GM19239 (cell line): ENCODE data around the gene KRT6B.
"Not testable (repeated sequence)": the region's sequence is repeated elsewhere in the genome, so short reads cannot be mapped to it uniquely, and the experiment has no call there.

Experiments
- DNase-seq: peaks from one replicate; pipeline ENCODE4 v3.0.0; 2011; ENCODE audit warnings: low spot score; ENCODE audit not compliant: insufficient read length
- FAIRE-seq: peaks from 2 replicates; lab custom pipeline; 2011; peaks lifted over from hg19 to GRCh38; lab: Jason Lieb, UNC

KRT6B gene

DNA sequence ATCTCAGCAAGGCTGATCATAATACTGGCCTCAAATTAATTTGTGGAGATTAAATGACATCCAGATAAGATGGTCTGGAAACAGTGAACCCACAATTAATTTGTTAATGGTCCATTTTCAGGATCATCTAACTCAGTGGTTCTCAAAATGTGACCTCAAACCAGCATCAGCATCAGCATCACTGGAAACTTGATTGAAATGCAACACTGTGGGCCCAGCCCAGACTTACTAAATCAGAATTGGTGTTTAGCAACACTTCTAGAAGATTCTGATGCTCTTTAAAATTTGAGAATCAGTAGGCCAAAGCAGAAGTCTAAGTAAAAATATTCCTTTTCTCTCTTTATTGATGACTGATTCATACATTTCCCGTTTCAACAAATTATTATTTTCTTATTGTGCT is 35.2 kb downstream of the KRT6B start:
- no peak for DNase-seq
- no peak for FAIRE-seq

DNA sequence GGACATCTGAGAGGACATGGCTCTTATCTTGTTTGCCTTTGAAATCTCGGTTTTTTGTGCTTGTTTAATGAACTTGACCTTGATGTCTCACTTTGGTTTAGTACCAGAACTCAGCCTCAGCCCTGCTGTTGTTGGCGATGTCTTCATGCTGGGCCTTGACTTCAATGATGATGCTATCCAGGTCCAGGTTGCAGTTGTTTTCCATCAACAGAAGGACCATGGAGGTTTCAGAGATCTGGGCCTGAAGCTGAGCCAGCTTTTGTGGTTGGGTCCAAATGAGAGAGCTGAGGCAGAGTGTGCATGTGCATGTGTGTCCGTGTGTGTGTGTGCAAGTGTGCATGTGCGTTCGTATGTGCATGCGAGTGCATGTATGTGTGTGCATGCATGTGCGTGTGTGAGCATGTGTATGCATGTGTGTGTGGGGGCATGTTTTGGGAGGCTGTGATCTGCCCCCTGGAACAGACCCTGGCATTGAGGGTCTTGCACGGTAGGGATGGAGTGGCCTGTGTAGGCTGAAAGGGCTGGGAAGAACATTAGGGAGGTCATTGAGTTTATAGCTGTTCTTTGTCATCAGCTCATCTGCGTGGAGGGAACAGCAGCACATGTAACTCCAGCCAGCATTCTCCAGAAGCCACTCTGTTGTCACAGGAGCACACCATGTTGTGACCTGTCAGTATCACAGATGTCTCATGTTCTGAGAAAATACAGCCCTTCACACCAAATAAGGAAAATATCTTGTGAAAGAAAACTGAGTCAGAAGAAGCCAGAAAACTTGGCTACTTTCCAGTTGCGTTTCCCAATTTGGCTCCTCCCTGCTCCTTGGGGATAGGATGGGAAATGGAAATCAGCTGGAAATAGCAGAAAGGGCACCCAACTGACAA is 35.8 kb downstream of the KRT6B start:
- FAIRE-seq (no peak), DNase-seq (no peak)

DNA sequence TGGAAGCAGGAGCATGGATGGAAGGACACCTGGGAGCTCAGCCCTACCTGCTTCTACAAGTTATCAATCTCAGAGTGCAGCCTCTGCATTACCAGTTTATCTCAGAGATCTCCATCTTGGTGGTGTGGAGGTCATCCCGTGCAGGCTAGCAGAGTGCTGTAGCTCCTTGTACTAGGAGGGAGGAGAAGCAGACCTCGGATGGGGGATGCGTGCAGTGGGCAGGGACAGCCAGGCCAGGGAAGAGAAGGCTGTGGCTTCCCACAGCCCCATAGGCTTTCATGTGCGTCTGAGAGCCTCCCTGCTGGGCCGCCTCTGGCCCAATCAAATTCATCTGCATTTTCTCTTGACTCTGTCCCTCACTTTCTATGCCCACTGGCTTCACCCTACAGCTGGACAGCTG is 37.0 kb downstream of the KRT6B start:
- FAIRE-seq (no peak), DNase-seq (no peak)

DNA sequence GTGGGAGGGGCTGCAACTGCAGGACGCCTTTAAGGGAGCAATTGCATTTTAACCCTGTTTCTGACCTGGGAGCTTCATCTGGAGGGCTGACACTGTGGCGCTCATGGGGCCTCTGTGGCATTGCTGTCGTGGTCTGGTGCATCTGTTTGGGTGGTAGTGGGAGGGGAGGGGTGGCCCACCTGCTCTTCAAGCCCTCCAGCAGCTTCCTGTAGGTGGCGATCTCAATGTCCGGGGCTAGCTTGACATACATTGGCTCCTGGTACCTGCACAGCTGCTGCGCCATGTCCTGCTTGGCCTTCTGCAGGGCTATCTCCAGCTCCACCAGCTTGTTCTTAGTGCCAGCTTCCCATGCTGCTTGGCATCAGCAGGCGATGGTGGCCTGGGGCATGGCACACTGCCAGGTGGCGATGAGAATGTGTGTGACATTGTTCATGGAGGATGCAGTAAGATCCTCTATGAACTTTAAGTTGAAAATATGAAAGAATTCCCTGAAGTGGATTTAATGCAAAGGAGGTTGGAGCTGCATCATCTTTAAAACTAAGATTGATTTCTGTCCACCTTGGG is 38.1 kb downstream of the KRT6B start:
- DNase-seq, result no peak
- FAIRE-seq, result no peak

DNA sequence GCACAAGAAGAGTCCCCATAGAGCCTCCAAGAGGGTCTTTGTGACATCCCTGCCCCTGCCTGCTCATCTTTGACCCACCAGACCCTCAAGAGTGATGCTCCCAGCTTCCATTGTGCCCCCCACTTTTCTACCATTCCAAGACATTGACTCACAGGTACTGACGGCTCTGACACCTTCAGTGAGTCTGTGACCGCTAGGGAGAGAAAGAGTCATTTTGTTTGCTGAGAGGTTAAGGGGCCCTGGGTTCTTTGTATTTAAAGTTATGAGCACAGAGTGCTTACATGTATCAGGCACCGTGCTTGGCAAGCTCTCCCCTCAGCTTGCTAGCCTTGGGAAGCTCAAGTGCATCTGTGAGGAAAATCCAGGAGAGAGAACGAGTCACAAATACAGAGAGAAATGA is 38.7 kb downstream of the KRT6B start:
- DNase-seq, result no peak
- no peak for FAIRE-seq

DNA sequence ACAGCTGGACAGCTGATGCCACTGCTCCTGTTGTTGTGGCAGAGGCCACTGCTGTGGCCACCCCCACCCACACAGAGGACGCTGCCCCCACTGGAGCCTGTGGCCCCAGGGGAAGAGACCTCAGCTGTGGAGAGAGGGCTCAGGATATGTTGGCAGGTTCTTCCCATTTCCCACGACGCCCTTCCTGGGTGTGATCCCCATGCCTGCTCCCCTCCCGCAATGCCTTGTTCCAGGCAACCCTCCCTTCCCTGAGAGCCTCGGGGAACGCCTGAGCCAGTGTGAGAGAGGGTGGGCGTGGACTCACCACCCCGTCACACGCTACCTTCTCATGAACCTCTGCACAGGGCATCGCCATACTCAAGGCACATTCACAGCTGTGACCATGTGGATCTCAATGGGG is 40.1 kb downstream of the KRT6B start:
- no peak for FAIRE-seq
- DNase-seq, result no peak

DNA sequence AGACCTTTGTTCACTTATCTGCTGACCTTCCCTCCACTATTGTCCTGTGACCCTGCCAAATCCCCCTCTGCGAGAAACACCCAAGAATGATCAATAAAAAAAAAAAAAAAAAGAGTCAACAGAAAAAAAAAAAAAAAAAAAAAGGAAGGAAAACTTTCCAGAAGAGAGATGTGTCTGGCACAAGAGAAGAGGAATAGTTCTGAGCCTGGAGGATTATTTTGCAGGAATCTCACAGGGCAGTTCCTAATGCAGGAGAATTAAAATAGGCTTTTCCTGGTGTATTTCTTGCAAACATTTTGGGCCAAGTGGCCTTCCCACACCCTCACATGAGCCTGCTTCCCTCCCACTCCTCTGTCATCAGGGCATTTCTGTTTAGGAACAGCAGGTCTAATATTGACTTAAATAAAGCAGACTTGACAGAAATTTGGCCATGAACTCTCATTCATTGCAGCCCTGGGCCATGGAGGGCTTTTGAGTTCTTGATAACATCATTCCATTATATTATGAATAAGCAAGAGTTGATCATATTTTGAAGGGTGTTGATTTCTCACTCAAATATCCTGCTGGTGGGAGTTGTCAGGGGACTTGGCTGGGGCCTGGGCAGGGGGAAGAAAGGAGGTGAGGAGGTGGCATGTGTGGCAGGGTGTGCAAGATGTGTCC is 41.2 kb downstream of the KRT6B start:
- not testable (repeated sequence) for FAIRE-seq

DNA sequence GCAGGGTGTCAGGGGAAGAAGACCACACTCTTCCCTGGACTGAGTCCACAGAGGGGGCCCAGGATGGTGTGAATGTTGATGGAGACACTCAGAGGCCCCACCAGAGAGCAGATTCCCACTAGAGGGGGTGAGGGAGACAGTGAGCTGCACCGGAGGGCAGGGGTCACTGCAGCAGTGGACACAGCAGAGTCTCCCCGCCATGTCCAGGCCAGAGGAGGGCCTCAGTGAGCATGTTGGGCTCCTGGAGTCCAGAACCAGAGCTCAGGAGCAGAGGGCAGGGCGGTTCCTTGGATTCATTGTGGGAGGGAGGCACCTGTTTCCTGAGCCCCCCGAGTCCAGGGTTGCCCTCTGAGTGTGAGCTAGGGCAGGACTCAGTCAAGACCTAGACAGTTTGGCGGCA is 44.0 kb downstream of the KRT6B start:
- FAIRE-seq (no peak), DNase-seq (no peak)

More for the DNA sequence above, 41.2 kb downstream of the KRT6B start:
- DNase-seq, result not testable (repeated sequence)

DNA sequence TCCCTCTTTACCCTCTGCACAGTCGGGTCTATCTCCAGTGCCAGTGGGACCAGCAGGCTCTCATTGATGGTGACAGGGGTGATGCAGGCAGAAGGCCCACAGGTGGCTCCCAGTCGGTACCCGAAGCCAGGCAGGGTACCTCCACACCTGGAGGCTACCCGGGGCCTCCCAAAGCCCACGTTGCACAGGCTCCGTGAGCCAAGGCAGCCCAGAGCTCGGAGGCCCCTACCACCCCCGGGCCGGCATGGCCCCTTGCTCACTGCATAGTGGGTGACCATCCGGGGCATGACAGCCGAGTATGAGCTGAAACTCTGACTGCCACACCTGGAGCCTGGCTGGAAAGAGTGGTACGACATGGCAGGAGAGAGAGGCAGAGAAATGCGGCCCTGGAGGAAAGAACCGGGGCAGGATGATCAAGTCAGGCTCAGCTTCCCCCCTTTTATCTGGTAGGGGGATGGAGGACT is 46.0 kb downstream of the KRT6B start, which contains the start of gene KRT82:
Gene KRT82, minus strand, starts transcription at position 414 of the 464 bp plus-strand sequence. Its CDS starts 58 bp downstream, at position 356.
- DNase-seq (no peak), FAIRE-seq (no peak)

DNA sequence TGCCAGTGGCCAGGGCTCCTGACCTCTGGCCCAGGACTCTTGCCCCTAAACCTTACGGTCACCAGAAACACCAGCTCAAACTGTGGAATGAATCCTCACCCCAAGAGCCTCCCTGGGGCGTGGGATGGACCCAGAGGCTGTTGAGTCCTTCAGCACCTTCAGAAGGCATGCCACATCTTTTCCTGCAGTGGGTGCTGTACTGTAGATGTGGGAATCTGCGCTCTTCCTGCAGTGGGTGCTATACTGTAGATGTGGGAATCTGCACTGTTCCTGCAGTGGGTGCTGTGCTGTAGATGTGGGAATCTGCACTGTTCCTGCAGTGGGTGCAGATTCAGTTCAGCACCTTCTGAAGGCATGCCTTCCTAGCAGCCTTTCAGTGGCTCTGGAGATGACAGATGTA is 47.0 kb downstream of the KRT6B start:
- FAIRE-seq (no peak), DNase-seq (no peak)

DNA sequence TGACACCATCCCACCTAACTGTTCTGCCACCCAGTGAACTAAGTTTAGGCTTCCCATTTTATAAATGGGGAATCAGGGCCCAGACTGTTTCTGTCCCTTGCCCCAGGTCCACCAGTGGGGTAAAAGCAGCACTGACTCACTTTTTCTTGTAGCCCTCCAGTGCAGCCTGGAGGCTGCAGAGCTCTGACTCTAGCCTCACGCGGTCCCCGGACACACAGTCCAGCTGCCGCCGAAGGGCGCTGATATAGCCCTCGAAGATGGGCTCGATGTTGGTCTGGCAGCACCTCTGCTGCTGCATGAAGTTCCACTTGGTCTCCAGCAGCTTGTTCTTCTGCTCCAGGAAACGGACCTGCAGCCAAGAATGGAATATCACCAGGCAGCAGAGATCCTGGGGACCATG is 48.4 kb downstream of the KRT6B start:
- DNase-seq (no peak), FAIRE-seq (no peak)

DNA sequence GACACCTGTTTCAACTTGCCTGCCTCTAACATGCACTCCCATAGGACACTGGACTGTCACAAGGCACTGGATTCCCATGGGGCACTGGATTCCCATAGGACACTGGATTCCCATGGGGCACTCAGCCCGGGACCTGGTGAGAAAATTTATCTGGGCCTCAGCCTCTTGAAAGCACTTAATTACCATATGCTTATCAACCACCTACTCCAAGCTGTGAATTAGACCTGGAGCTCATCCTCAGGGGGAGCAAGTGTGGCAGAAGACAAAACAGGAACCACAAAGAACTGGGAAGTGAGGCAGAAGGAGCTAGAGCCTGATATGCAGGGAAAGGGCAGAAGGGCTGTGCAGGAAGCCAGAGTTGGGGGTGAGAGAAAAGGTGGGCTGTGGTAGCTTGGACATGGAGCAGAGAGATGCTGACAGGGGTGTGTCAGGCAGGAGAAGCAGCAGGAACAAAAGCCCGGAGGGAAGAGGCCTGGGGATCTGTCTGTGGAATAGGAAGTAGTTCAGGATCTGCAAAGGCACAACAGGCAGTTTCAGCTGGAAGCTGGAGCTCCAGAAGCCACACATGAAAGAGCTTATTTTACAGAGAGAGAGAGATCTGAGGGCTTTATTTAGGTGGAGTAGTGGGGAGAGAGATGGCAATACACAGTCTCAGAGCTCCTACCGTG is 48.9 kb downstream of the KRT6B start:
- DNase-seq (no peak), FAIRE-seq (no peak)

DNA sequence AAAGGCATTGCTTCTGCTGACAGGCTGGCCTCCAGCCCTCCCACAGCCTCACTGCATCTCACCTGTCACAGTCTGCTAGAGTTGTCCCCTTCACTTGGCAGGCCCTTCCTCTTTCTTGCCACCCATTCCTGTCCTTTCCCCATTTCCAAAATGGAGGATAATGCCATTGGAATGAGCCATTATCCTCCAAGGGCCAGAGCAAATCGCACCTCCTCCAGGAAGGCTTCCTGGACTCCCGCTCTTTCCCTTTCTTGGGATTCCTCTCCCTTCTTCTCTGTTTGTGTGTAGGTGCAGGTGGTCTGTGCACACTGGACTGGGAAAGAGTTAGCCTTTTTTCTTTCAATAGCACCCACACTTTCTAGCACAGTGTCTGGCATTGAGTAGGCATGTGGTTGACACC is 49.6 kb downstream of the KRT6B start:
- DNase-seq (no peak), FAIRE-seq (no peak)

DNA sequence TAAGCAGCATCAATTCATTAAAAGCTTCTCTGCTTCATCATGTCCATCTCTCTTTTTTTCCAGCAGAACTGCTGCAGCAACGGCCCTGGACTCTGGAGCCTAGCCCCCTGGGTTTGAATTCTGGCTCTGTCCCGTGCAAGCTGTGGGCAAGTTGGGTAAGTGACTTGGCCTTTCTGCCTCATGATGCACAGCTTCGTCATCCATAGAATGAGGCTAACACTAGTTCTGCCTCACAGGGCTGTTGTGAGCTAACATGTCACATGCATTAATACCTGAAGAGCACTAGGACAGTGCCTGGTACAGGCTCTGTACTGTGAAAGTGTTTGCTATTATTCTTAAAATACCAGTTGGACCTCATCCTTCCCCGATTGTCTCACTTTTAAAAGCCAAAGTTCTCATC is 50.0 kb downstream of the KRT6B start:
- DNase-seq (no peak), FAIRE-seq (no peak)

DNA sequence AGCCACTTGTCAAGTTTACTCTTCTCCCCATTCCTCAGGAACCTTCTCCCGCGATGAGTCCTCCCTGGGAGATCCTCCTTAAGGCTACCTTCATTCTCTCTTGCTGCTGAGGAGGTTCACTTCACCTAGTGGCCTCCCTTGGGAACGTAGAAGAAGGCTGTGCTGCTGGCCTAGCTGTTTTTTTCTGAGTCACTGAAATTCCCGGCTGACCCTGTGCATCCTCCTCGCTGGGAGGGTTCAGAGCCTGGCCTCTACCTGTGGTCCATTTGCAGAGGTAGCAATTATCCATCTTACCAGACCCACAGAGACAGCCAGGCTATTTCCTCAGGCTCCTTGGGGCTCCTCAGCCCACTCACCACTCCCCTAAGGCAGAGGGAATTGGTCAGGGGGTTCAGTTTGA is 50.4 kb downstream of the KRT6B start:
- FAIRE-seq (no peak), DNase-seq (no peak)

DNA sequence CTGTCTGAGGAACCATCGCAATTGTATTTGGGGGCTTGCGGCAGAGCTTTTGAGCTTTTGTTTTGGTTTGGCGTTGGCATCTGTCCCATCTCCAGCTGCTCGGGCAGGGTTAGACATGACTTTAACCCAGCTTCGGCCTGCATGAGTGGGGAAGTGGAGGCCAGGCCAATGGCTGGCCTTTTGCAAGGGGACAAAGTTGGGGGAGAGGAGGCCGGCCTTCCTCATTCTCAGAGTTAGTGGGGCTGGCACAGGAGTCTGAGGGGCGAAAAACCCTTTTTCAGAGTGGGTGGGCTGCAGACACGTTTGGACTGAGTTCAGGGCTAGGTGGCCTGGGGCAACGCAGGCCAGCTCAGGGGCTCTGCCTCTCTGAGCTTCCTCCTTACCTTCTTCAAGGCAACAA is 51.0 kb downstream of the KRT6B start:
- DNase-seq (no peak), FAIRE-seq (no peak)

DNA sequence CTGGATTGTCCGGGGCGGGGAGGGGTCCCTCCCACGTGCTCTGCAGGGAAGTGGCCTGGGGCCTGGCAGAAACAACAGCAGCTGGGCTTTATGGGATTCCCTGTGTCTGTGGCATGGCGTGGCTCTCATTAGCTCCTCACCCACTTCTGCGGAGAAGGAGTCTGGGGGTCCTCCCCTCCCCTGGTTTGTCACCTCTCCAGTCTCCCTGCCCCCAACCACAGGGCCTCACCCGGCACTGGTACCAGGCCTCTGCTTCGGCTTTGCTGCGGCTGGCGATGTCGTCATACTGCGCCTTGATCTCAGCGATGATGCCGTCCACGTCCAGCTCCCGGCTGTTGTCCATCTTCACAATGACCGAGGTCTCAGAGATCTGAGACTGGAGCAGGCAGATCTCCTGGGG is 52.2 kb downstream of the KRT6B start:
- DNase-seq (no peak), FAIRE-seq (no peak)

DNA sequence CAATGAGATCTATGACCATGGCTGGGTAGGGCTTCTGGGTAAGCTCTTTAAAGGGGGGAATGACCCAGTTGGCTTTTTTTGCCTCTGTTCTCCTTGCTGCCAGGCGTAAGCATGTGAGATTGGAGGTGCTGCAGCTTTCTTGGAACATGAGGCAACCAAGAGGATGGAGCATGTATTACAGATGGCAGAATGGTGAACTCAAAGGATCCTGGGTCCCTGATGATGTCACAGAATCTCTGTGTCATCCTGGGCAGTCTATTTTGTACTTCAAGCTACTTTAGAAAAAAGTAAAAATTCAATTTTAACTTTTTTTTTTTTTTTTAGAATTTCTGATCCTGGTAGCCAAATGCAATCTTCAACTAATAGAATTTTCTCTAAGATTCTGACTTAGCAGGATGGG is 53.8 kb downstream of the KRT6B start:
- DNase-seq, result no peak
- no peak for FAIRE-seq

DNA sequence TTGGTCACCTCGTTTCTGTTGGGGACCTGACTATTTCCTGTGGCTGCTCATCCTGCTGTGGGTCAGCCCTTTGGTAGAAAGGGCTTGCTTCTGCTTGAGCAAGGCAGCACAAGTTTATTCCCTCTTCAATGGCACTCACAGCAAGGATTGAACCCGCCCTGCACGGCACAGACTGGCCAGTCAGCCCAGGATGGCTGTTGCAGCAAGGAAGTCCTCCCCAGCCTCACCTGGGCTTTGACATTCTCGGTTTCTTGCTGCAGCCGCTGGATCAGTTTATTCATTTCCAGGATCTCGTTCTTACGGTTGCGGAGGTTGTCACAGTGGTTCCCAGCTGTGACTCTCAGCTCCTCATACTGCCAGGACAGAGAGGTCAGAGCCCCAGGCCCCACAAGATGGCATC is 55.3 kb downstream of the KRT6B start:
- DNase-seq (no peak), FAIRE-seq (no peak)
